ENCODE data around the gene RRAGD.

RRAGD gene

DNA sequence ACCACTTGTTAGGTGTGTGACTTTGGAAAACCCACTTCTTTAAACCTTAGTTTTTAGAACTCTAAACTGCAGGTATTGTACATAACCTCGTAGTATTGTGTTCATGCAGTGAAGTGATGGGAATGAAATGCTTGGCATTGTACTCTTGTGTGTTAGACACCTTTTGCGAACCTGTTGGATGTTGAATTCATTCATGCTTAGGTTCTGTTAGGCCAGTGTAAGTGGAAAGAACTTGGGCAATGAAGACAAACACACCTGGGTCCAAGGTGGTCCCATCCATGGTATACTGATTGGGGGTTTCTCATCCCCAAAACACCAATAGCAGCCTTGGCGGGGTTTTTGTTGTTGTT lies 22.1 kb upstream of the RRAGD start:
- no peak overlapping the region for H3K27ac ChIP-seq
- TF ChIP-seq, protein P1, sequence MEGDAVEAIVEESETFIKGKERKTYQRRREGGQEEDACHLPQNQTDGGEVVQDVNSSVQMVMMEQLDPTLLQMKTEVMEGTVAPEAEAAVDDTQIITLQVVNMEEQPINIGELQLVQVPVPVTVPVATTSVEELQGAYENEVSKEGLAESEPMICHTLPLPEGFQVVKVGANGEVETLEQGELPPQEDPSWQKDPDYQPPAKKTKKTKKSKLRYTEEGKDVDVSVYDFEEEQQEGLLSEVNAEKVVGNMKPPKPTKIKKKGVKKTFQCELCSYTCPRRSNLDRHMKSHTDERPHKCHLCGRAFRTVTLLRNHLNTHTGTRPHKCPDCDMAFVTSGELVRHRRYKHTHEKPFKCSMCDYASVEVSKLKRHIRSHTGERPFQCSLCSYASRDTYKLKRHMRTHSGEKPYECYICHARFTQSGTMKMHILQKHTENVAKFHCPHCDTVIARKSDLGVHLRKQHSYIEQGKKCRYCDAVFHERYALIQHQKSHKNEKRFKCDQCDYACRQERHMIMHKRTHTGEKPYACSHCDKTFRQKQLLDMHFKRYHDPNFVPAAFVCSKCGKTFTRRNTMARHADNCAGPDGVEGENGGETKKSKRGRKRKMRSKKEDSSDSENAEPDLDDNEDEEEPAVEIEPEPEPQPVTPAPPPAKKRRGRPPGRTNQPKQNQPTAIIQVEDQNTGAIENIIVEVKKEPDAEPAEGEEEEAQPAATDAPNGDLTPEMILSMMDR (IDR thresholded peaks at IDR 0.05): no peak

DNA sequence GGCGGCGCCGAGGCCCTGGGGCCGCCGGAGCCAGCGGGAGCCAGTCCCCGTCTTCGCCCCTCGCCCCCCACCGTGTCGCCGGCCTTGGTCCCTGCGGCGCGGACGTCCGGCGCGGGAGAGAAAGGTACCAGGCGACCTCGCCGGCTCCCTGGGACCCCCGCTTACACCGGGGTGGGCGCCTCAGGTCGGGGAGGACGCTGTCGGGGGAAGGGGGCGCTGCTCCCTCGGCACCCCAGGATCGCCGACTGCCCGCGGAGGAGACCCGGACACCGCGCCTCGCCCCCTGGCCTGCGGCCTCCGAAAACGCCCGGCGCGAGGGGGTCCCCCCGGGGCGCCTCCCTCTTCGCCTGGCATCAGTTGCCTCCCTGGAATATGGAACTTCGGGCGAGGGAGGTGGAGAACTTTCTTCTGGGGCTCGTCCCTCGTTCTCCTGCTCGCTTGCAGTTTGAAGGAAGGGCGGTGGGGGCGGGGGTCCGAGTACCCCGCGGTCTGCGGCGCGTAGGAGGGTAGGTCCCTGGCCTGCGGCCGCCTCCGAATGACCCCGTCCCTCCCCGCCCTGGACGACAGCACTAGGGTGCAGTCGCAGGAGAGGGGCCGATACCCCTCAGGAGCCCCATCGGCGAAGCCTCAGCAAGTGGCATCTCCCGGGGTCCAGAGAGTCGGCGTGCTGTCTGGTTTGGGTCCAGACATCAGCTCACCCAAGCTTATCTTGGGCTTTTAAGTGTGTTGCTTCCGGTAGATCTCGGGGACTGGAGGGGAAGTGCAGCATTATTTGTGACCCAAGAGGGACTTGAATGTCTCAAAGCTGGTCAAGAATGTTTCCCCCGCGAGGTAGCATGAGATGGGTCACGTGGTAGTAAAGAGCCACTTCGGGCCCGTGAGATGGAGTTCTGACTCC lies 21.4 kb upstream of the RRAGD start:
- H3K27ac ChIP-seq: no peak overlapping the region
- TF ChIP-seq, protein P1 (IDR thresholded peaks at IDR 0.05): peak; percentile 41
- TF ChIP-seq ZFX (IDR thresholded peaks at IDR 0.05; ENCODE audit: borderline replicate concordance): no peak

DNA sequence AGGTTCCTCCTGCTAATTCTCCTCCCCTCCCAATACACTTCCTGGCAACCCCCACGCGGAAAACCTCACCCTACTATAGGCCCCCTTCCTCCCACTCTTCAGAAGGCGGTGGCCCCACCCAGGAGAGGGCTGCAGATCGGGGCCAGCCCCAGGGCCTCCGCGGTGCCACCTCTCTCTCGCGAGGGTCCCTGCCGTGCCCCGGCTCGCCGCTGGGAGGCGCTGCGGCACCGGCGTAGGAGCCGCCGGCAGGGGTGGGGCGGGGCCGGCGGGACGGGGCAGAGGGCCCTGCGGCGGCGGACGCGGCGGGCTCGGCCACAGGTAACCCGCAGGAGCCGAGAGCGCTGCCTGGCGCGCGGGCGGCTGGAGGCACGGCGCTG lies 20.8 kb upstream of the RRAGD start, which contains the start of gene ANKRD6:
Gene ANKRD6, plus strand, starts transcription at position 278 of the 377 bp plus-strand sequence. CDS start 133,825 bp downstream, outside the sequence.
- H3K27ac ChIP-seq: no peak within 1 kb of the TSS

DNA sequence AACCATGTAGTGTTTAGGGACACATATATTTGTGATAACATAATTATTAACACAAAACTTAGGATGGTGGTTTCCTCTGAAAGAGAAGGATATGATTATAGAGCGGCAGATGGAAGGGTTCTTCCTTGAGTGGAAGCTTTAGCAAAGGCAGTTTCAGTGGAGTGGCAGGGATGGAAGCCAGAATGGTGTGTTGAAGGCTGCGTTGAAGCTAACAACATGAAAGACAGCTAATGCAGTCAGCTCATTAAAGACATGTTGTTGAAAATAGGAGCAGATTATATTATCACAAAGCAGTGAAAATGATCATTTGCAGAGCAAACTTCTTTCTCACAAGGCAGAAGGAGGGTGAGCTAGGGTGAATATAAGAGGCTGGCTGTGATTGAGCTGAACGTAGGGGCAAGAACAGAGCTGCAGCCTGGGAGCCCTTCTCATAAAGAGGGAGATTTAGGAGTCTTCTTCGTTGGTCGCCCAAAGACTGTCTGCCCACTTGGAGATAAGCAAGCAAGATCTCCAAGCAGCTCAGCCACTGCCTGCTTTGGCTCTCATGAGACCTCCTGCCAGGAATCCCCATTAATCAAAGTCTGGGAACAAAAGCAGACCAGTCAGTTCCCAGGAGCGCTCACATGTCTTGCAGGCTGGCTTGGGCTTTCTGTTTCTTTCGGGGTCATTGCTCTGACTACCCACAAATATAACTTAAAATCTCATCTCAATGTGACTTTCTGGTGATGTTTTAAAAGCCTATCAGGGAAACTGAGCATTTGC lies 18.3 kb upstream of the RRAGD start:
- TF ChIP-seq ZFX (IDR thresholded peaks at IDR 0.05; ENCODE audit: borderline replicate concordance): no peak
- TF ChIP-seq, protein P1 (IDR thresholded peaks at IDR 0.05): no peak
- no peak overlapping the region for H3K27ac ChIP-seq

More for the DNA sequence above, 20.8 kb upstream of the RRAGD start, which contains the start of gene ANKRD6:
- TF ChIP-seq, protein P1 (IDR thresholded peaks at IDR 0.05): peak; percentile 98
- TF ChIP-seq ZFX (IDR thresholded peaks at IDR 0.05; ENCODE audit: borderline replicate concordance): no peak

DNA sequence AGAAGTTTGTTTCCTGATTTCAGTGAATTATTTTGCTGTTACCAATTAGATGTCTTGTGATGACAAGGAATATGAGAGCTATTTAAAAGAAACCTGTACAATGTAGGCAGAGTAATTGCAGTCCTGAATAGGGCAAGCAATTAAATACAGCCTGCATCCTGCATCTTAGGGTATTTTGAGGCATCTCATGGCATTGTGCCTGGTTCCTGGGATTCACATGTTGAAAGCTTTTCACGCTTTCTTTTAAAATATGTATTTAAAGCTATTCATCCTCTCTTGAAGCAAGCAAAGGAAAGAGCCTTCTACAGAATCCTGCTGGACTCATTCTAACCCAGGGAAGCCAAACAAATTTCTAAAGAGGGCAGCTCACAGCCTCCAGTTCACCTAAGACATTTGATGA lies 4.7 kb upstream of the RRAGD start:
- TF ChIP-seq, protein P1 (IDR thresholded peaks at IDR 0.05): no peak
- TF ChIP-seq ZFX (IDR thresholded peaks at IDR 0.05; ENCODE audit: borderline replicate concordance): no peak
- H3K27ac ChIP-seq: no peak overlapping the region

DNA sequence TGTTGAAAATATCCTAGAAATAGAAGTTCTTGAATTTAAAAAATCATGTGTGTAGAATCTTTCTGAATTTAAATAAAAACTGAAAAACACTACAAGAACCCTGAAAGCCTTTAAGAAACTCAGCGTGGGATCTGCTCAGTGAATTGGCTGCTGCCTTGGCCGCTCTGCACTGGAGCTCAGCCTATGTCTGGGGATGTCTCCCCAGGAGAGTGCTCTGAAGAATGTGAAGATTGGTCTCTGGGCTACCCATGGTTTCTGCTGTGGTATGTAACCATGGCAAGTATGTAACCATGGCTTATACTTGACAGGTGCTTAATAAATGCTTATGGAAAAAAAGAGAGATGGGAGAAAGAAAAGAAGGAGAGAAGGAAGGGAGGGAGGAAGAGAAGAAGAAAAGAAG lies 3.1 kb upstream of the RRAGD start:
- no peak for TF ChIP-seq ZFX (IDR thresholded peaks at IDR 0.05; ENCODE audit: borderline replicate concordance)
- TF ChIP-seq, protein P1 (IDR thresholded peaks at IDR 0.05): no peak
- no peak overlapping the region for H3K27ac ChIP-seq

DNA sequence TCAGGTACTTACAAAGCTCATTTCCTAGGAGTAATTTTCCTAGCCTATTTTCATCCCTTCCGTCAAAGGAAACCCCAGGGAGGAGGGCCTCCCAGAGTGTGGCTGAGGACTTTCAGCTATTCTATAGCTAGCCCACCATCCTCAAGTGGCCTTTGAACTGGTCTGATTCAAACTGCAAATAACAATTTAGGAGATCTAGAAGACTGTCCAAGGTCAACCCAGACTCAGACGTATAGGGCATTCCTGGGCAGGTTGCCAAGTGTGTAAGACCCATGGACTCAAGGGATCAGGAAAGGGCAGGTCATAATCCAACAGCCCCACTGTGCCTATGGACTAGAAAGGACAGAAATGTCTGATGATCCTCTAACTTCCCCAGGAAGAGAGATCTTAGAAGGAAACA lies 2.1 kb upstream of the RRAGD start:
- H3K27ac ChIP-seq: no peak overlapping the region
- TF ChIP-seq, protein P1 (IDR thresholded peaks at IDR 0.05): no peak
- no peak for TF ChIP-seq ZFX (IDR thresholded peaks at IDR 0.05; ENCODE audit: borderline replicate concordance)
